HG02763 (cell line): Measurements from ENCODE around the gene RCC2.

ENCODE experiments used
- ATAC-seq: cut with Tn5 transposase; IDR thresholded peaks from one replicate; pipeline ENCODE4 v1.9.1; 2021; ENCODE audit warnings: mild to moderate bottlenecking, moderate library complexity; ENCODE audit not compliant: unreplicated experiment

Gene RCC2

DNA sequence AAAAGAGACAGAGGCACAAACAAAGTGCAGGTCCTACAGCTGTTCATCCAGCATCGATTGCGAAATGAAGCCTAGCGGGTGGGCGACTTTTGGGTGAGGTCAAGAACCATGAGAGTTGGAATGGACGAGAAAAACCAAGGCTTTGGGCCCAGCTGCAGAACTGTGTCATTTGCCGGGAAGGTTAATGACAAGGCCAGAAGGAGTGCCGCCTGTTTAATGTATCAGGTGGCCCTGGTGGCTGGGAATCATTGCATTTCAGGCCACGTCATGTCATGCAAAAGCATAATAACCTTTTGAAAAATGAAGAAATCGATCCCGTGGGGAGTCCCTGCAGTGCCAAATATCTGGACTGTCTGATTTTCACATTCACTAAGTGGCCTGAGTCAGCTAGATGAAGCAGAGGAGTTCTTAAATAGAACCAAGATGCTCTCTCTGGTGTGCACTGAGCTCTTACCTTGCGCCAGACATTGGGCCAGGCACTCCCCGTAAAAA, 8.1 kb upstream of the RCC2 start:
- ATAC-seq: no peak

DNA sequence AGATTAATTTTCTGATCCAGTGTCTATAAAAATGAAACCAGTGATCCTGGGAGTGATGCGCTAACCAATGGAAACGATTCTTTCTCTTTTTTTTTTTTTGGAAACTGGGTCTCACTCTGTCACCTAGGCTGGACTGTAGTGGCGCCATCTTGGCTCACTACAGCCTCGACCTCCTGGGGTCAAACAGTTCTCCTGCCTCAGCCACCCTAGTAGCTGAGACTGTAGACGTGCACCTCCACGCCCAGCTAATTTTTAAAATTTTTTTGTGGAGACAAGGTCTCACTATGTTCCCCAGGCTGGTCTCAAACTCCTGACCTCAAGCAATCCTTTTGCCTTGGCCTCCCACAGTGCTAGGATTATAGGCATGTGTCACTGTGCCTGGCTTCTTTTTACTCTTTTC, 3.4 kb upstream of the RCC2 start:
- no peak for ATAC-seq

DNA sequence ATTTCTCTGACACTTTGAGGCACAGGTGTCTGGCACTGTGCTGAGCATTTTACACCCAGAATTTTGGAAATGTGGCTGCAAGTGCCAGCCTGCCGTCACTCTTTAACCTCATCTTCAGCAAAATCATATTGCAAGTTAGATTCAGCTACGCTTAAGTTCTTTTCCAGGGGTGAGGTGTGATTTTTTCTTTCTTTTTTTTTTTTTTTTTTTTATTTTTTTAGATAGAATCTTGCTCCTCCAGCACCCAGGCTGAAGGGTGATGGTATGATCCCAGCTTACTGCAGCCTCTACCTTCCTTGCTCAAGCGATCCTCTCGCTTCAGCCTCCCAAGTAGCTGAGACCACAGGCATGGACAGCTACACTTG, 2.5 kb upstream of the RCC2 start:
- ATAC-seq: no peak

DNA sequence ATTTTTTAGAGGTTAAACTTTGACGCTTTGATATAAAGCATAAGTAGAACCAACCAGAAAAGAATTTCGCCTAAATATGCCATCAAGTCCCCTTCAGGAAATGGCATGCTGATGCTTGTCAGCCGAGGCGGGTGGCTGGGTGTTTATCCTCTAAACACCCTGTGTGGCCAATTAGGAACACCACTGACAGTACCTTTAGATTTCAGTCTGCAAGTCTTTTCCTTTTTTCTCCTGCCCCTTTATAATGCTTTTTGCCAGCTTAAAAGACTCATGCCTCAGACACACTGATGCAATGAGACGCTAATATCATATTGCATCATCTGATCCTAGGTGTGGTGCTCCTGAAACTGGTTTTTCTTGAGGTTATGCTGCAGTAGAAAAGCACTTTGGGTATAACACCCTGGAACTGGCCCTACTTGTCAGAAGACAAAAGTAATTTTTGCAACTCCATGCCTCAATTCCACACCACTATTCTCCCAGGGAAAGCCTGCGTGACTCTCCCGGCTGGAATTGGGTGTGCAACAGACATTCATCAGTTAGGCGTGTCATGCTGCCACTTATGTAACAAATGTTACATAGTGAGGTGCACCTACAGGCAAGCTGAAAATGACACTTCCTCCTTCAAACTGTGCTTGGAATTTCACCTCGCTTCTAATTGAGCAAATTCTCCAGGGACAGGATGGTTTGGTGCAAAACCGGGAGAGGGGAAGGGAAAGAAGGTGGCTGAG, 2.0 kb upstream of the RCC2 start:
- ATAC-seq: no peak

DNA sequence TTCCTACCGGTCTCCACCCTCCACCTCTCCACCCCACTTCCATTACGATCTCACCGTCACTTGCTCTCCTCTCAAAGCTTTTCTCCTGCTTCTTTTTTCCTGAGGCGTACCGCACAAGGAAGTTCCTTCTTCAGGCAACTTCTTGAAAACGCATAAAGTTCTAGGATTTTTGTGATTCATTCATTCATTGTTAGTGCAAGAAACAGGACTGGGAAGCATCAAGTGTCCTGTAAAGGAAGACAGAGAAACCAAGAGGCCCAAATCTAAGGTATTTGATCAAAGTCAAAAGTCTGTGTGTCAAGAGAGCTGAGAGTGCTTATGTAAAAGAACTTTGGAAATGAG, 1.3 kb upstream of the RCC2 start:
- no peak for ATAC-seq

DNA sequence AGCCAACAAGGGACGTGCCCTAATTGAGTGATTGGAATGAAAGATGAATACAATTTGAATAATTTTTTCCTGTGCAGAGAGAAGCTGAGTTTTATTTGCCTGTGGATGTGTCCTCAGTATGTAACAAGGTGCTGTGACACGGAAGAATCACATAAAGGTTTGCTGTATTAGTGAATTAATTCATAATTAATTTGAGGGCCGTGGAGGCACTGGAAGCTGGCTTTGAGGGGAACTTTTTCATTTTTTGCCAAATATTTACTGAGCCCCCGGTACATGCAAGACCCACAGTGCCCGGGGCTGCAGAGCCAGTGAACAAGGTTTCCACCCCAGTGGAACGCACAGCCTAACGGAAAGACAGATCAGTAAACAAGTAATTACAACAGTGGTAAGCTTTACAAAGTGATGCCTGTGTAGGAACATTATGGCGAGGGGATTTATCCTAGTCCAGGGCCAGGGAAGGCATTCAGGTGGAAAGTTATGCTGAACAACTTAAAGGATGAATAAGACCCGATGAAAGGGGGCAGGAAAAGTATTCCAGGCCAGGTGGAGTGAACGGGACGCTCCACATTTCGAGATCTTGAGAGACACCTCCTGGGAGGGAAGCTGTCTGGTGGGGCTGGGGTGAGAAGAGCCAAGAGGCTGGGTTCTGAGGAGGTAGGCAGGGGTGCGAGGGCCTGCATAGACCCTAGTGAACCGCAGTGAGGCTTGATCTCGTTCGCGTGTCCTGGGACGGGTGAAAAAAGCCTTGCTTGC, 773 bp upstream of the RCC2 start:
- no peak for ATAC-seq

DNA sequence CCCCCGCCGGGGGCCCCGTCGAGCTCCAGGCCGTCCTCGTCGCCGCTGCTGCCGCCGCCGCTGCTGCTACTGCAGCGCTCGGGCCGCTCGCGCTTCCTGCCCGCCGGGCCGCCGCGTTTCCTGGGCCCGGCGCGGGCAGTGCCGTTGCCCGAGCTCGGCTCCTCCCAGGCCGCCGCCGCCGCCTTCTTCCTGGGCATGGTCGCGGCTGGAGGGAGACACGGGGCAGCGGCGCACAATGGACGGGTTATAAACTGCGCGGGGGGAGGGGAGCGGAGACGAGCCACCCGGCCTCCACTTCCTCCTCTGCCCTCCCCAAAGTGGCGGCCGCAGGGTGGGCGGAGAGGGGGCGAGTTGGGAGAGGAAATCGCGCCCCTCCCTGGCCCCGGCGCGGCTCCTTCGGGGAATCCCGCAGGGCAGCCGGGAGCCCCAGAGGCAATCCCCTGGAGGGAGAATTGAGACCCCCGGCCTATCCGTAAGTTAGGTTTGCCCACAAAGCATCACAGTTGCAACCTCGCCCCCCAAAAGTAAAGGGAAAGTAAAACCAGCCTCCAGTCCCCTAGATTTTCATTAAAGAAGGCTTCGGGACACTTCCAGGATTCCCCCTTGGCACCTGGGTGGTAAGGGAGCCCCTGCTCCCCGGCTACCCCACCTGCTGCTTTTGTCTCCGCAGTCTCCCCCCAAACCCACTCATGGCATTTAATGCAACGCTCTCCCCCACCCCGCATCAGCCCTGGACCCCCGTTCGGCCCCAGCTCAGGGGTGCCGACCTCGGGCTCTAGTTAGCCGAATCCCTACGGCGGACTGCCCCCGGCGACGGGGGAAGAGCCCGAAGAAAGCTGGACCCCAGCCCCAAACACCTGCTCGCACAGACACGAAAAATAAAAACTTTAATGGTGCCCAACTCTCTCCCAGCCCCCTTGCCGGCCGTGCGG, 893 bp downstream of the RCC2 start:
- ATAC-seq: peak; percentile 30

DNA sequence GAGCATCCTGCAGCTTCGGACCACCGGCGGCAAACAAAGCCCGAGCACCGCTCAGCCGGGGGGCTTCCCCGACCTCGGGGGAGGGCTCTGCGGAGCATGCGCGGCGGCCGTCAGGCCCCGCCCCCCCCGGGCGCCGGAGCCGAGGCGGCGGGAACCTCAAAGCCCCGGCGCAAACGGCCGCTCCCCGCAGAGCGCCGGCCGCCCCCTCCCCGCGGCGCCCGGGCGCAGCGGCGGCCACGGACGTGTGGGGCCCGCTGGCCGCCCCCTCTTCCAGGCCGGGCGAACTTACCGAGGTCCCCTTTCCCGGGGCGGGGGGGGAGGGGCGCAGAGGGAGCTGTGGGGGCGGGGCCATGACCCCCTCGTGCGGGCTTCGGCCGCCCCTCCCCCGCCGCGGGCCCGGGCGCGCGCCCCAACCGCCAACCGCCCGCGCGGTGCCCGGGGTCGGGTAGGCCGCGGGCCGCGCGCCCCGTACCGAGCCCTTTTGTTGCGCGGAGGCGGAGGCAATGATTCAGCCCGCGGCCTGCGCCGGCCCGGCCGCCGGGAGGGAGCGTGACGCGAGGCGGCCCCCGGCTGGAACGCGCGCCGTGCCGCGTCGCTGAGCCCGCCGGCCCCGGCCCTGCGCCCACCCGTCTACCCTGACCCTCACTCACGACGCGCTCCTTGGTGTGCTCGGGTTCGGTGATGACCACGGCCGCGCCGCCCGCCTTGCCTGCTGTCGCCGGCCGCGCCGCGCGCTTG, 1.7 kb downstream of the RCC2 start:
- ATAC-seq: peak; percentile 31

DNA sequence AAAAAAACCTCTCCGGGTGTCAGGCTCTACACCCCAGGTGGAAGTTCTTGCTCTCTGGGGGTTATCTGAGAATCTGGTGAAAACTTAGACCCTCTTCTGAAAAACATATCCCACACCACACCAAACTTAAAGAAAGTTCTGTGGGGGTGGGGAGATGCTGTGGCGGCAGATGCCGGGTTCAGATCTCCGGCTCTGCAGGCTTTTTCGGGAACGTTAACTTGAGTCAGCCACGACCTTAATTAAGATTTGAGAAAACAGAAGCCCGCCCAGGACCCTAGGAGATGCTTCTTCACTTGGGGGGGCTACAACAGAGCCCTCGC, 2.3 kb downstream of the RCC2 start:
- no peak for ATAC-seq

DNA sequence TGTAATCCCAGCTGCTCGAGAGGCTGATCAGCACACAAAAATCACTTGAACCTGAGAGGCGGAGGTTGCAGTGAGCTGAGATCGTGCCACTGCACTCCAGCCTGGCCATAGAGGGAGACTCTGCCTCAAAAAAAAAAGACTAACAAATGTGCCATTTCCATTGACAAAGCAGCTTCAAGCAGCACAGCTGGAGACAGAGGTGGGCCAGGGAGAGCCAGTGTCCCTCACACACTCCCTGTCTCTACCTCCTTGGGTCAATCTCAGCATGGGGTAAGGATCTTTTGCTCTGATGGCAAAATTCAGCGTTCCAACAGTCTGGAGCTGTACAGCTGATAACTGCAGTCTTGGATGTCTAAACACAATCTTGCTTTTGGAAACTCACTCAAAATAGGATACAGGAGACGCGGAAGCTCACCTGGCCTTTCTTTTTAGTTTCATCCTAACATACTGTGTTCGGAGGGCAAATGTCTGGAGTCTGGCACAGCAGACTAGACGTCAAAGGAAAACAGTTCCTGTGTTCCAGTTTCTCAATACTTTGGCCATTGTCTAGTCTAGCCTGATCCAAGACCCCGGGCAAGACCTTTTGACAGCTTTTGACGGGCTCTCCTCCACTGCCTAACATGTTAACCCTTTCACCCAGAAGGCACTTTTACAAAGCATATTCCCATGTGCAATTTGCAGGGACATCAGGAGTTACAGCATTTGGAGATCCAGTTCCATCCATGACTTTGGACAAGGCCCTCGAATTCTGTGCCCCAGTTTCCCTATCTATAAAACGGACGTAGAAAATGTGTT, 2.9 kb downstream of the RCC2 start:
- ATAC-seq: no peak

DNA sequence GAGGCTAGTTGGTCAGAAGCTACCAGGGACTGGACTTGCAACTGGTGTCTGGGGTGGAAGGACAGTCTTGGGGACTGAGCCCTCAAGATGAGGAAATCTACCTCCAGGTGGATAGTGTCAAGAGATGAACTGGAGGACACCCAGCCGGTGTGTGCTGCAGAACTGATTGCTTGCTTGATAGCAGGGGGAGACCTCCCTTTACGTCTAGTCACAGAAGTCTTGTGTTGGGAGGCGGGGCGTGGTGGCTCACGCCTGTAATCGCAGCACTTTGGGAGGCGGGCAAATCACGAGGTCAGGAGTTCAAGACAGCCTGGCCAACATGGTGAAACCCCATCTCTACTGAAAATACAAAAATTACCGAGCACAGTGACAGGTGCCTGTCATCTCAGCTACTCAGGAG, 4.9 kb downstream of the RCC2 start:
- ATAC-seq: no peak

DNA sequence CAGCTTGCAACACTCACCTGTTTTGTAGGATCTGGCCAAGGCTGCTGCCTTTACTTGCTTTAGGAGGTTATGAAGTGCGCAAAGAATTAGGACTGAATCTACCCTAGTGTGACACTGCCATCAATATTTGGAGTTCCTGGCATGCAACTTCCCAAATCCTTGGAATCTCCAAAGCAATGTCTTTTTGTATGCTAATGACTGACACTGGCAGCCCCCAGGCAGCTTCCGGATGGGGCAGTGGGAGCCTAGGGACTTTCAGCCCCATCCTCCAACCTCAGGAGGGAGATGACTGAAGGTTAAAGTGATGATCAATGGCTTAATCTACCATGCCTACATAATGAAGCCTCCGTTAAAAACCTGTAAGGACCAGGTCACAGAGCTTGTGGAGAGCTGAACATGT, 5.5 kb downstream of the RCC2 start:
- ATAC-seq: no peak

DNA sequence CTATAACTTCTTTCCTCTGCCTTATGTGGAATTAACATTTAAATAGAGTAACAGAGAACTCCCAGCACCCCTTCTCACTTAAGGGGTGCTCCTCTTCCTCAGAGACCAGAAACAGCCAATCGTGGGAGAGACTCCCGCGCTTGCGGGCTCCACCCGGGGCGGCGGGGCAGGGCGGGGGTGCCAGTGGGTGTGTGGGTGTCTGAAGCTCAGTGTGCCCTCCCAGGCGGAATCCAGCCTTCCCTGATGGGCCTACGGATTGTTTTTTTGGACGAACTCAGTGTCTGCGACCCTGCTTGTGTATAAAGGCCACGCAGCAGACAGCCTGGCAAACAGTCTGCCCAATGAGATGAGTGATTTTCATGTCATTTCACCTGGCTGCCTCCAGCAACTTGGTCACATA, 6.2 kb downstream of the RCC2 start:
- no peak for ATAC-seq

DNA sequence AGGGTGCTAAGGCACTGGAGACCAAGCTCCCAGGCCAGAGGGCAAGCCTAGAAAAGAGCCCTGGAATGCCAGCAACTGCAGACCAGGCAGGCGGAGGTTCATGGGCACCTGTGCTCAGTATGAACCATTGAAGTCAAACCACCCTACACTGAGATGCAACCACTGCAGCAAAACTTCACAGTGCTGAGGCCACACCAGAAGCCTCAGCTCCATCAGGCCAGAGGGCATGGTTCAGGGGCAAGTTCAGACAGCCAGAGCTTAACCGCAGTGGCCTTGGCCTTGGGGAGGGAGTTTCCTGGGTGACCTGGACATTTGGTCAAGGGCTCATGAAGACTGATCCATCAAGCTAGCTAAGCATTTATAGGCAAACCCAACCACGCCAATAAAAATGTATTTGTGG, 7.1 kb downstream of the RCC2 start:
- ATAC-seq: no peak

DNA sequence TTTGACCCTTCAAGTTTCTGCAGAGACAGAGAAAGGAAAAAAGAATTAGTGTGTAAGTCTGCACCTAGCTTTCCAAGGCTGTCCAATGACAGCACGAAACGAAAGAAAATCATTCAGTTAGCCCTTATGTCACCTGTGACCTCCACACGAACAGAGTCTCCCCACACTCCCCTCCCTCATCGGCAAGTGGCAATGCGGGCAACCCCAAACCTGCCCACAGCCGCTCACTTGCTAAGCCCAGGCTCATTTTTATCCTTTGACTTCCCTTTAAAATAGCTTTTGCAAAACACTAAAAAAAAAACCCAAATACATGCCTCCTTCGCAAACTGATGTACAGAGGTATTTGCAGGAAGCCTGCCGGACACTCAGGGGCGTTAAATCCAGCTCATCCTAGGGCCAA, 10.3 kb downstream of the RCC2 start:
- ATAC-seq: no peak

DNA sequence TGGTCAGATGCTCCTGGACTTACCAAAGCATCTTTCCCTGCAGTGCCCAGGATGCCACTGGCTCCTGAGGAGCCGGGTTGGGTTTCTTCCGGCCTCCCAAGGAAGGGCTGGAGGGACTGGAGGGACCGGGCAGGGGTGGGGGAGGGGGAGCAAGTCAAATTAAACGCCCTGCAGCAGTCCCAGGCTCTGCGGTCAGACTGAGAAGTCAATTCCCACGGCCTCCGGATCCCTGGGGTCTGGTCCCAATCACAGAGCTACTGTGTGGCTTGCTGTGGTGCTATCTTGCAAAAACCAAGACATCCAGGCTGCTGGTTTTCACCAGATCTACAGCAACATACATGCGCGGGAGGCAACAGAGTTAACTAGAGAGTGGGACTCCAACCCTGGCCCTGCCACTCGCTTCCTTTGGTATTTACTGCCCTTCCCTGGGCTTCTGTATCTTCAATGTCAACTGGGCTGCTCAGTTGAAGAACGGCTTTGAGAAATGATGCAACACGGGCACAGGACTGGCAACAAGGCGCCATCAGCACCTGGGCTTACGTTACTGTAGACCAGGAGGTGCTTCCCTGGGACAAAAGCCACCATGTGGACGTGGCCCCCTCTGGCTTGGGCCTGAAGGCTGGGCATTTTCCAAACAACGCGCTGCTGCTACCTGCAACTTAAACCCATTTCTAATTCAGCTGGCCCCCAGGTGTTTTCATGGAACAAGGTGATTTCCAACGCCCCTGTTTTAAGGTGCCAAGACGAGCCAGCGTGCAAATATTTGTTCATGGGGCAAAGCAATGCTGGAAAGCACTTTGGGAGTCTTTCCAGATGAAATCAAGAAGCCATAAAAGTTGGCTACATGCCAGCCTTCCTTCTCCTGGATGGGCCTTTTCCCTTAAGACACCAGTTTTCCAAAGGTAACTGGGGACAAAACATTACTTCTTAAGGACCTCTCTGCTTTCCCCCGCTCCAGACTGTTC, 11.5 kb downstream of the RCC2 start:
- no peak for ATAC-seq

DNA sequence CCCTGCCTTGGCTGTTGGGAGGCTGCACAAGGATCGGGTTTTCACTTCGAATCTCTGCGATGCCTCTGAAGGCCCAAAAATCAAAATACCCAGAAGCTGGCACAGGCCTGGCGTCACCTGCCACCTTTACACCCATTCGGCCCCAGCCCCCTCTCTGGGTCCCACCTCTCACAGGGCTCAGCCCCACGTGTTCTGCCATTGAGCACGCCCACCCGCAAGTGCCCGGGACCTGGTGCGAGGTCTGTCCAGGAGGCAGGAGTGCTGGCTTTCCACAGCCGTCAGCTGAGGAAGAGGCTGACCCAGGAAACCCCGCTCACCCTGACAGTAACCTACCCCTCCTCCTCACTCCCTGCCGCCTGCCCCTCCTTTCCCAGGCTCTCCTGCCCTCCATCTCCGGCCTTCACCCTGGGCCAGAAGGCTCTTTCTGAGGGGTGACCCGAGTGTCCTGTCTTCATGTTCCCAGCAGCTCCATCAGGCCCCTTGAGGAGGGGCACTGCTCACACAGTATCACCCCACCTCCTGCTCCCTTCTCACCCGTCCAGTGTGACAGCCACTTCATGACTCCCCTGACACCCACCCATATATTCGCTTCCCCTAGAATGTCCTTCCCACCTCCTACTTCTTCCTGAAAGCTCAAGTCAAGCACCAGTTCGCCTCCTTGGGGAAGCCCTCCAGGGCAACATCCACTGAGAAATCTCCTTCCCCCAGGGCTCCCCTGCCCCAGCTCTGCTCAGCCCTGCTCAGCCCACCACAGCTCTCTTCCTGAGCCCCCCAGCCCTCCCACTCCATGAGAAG, 13.5 kb downstream of the RCC2 start:
- no peak for ATAC-seq

DNA sequence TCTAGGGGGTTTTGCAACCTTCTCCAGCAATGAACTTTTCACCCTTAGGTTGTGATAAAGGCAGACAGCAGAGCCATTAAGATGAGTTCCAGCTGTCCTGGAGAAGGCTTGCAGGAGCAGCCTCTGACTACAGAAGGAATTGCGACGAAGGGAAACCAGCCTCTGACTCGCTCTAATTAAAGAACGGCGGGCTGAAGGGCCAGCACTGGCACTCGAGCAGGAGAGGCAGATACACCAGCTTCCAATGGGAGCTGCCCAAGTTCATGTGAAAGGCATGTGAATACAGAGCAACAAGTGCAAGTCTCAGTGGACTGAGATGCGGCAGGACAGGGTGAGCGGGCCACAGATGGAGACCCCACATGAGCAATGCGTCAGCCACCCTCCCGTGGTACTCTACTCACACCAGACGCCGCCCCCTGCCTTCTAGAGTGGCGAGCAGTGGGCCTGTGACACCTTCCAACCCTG, 15.7 kb downstream of the RCC2 start:
- no peak for ATAC-seq
